Suprapubic skin (tissue), 4 donors: ENCODE measurements around the gene CD79A.

Source experiments
- CTCF ChIP-seq, 2 donors: fragments of 200-600 bp in 1 of 2; fragments of 450-650 bp in 1 of 2; sonication (generic) in 1 of 2; IDR thresholded peaks; one replicate each; pipeline ENCODE4 v1.5.1; 2016 to 2019; ENCODE audit warnings: antibody characterized with exemption in 2 of 2, mild to moderate bottlenecking in 1 of 2, moderate library complexity in 1 of 2
- EP300 ChIP-seq: sonication (generic); formaldehyde crosslinking; IDR thresholded peaks from one replicate; pipeline ENCODE4 v1.6.1; 2017; ENCODE audit warnings: antibody characterized with exemption
- POLR2AphosphoS5 ChIP-seq, 3 donors: sonication (generic); formaldehyde crosslinking; IDR thresholded peaks; one replicate each; pipeline ENCODE4 v1.6.1; 2017; ENCODE audit warnings: antibody characterized with exemption in 3 of 3

GRCh38 chr19:41843371-41843770 is 33.7 kb upstream of the CD79A start:
- TF ChIP-seq CTCF (IDR thresholded peaks at IDR 0.05) (no peak), POLR2AphosphoS5 (IDR thresholded peaks at IDR 0.05) (no peak), EP300 (no peak)
